ENCODE data around the gene TNP2. TPM values are rescaled to one million over a fixed set of nuclear protein-coding genes. Genes with fewer than 3 reads are reported as not detected.
"Not testable (repeated sequence)": the region's sequence is repeated elsewhere in the genome, so short reads cannot be mapped to it uniquely, and the experiment has no call there.

The TNP2 gene
- total RNA-seq, 1 donor from 2014 or later = not detected

GRCh38 chr16:11225677-11226549 lies 43.2 kb downstream of the TNP2 start:
- ATAC-seq (no peak), DNase-seq (ENCODE audit: low spot score) (no peak)

GRCh38 chr16:11224894-11225676 lies 44.0 kb downstream of the TNP2 start:
- DNase-seq (ENCODE audit: low spot score) (no peak), ATAC-seq (peak; percentile 9)

- ATAC-seq (peak; percentile 89), DNase-seq (ENCODE audit: low spot score) (peak; percentile 66)
Measured at GRCh38 chr16:11224096-11224893, 44.8 kb downstream of the TNP2 start.

DNA sequence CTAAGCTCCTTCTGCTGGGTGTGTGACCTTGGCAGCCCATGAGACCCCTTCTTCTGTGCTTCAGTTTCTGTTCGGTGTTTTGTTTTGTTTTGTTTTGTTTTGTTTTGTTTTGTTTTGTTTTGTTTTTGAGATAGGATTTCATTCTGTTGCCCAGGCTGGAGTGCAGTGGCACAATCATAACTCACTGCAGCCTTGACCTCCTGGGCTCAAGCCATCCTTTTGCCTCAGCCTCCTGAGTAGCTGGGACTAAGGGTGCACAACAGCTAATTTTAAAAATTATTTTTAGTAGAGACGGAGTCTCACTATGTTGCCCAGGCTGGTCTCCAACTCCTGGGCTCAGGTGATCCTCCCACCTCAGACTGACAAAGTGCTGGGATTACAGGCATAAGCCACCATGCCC lies 48.6 kb downstream of the TNP2 start:
- not testable (repeated sequence) for DNase-seq (ENCODE audit: low spot score); ATAC-seq

DNA sequence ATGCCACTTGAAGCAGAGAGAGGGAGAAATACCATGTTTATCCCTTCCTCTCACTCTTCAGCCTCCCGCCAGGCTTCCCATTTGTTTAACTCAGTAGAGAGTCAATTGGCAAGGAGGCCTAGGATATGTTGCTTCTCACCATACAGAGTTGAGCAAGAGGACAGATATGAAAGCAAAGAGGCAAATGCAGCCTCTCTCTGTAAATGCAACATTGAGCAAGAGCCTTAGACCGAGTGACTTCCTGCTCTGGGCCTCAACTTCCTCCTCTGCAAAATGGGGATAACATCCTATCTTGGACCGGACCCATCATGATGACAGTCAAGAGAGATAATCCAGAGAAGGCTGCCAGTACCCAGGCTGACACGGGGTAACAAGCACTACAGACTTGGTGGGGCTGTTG lies 49.9 kb downstream of the TNP2 start:
- ATAC-seq (no peak), DNase-seq (ENCODE audit: low spot score) (no peak)

DNA sequence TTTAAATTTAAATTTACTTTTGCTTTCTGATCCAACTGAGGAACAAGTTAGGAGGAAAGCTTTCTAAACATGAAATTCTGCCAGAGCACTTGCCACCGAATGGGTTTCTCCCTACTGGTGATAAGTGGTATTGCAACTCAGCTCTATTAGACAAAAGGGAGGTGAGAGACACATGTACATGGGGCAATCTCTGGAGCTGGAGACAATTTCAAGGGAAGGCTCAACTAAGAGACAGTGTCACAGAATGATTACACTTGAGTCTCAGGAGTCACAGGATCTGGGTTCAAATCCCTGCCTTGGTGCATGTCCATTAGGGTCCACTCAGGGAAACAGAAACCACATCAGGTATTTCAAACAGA lies 50.5 kb downstream of the TNP2 start:
- DNase-seq (ENCODE audit: low spot score) = no peak
- no peak for ATAC-seq

Other genes with a start within 250 kb of the TNP2 start
- 0.91 TPM for gene SOCS1, start 13.1 kb downstream of the TNP2 start, total RNA-seq
- not detected for gene PRM3, start 4.3 kb upstream of the TNP2 start, total RNA-seq
- not detected for gene PRM2, start 7.2 kb upstream of the TNP2 start, total RNA-seq
- gene PRM1, start 12.0 kb upstream of the TNP2 start, total RNA-seq = not detected
- gene RMI2, start 76.1 kb upstream of the TNP2 start, total RNA-seq = 0.70 TPM

All from left lobe of liver (tissue), 2 donors.